ENCODE results near the gene RGS6.

Gene RGS6

GRCh38 chr14:72582582-72582981, 650.4 kb downstream of the RGS6 start:
- H3K4ac ChIP-seq (ENCODE audit: low read depth in 1 of 2, low read length in 2 of 2): no peak overlapping the region
- H3K14ac ChIP-seq (ENCODE audit: low read length in 2 of 2): no peak overlapping the region
- no peak overlapping the region for H3K4me3 ChIP-seq (ENCODE audit: insufficient read depth in 1 of 2, low read depth in 1 of 2, low read length in 2 of 2)
- WGBS: no CpG with 5 or more reads among the region's 1 CpG
- H3K9ac ChIP-seq (ENCODE audit: low read length): no peak overlapping the region
- no peak overlapping the region for H3K23ac ChIP-seq (ENCODE audit: low read length in 2 of 2)
- no peaks in the 10 kb centered on the region for H3K9me3 ChIP-seq (ENCODE audit: control insufficient read depth, low read length)
- H3K18ac ChIP-seq (ENCODE audit: low read depth in 1 of 2, low read length in 2 of 2): no peak overlapping the region
- H2AFZ ChIP-seq (ENCODE audit: low read depth, low read length): no peak overlapping the region
- H3K4me1 ChIP-seq (ENCODE audit: control insufficient read depth, insufficient read depth, low read depth, low read length): peaks cover 2% of the 10 kb centered on the region
- H3K4me2 ChIP-seq (ENCODE audit: low read length, poor library complexity, severe bottlenecking): no peak overlapping the region
- no peaks in the 10 kb centered on the region for H3K36me3 ChIP-seq (ENCODE audit: control insufficient read depth in 1 of 2, insufficient read depth in 2 of 2, low read depth in 1 of 2, low read length in 2 of 2)
- H2BK5ac ChIP-seq (ENCODE audit: low read depth, low read length, poor library complexity, severe bottlenecking): no peak overlapping the region
- no peak for DNase-seq
- H4K8ac ChIP-seq (ENCODE audit: low read length): no peak overlapping the region
- H3K79me1 ChIP-seq (replicated peaks; ENCODE audit: low read length, poor library complexity, severe bottlenecking): no peaks in the 10 kb centered on the region
- no peak overlapping the region for H3K27ac ChIP-seq (ENCODE audit: low read length, poor library complexity, severe bottlenecking)
- no peak overlapping the region for H2BK12ac ChIP-seq (ENCODE audit: low read length in 2 of 2)
- no peak overlapping the region for H2AK5ac ChIP-seq (ENCODE audit: low read length, severe bottlenecking)
- H2BK120ac ChIP-seq (ENCODE audit: low read depth, low read length): no peak overlapping the region
- no peak overlapping the region for H2BK15ac ChIP-seq (ENCODE audit: low read depth, poor library complexity, severe bottlenecking)
- H3K27me3 ChIP-seq (ENCODE audit: control insufficient read depth in 1 of 2, insufficient read depth in 1 of 2, low read length in 2 of 2): peaks cover 0 to 38% of the 10 kb centered on the region in 2 experiments
- no peak overlapping the region for H4K91ac ChIP-seq (ENCODE audit: low read length)

GRCh38 chr14:72583316-72584272, 651.4 kb downstream of the RGS6 start:
- H3K36me3 ChIP-seq (ENCODE audit: control insufficient read depth in 1 of 2, insufficient read depth in 2 of 2, low read depth in 1 of 2, low read length in 2 of 2): no peaks in the 10 kb centered on the region
- no peak overlapping the region for H3K4me2 ChIP-seq (ENCODE audit: low read length, poor library complexity, severe bottlenecking)
- no peak overlapping the region for H2BK12ac ChIP-seq (ENCODE audit: low read length in 2 of 2)
- H3K14ac ChIP-seq (ENCODE audit: low read length in 2 of 2): no peak overlapping the region
- H3K9me3 ChIP-seq (ENCODE audit: control insufficient read depth, low read length): no peaks in the 10 kb centered on the region
- no peak overlapping the region for H3K4me3 ChIP-seq (ENCODE audit: insufficient read depth in 1 of 2, low read depth in 1 of 2, low read length in 2 of 2)
- H3K27ac ChIP-seq (ENCODE audit: low read length, poor library complexity, severe bottlenecking): no peak overlapping the region
- no peak overlapping the region for H3K18ac ChIP-seq (ENCODE audit: low read depth in 1 of 2, low read length in 2 of 2)
- no peak overlapping the region for H4K8ac ChIP-seq (ENCODE audit: low read length)
- no peak overlapping the region for H3K23ac ChIP-seq (ENCODE audit: low read length in 2 of 2)
- H4K91ac ChIP-seq (ENCODE audit: low read length): no peak overlapping the region
- peaks cover 2% of the 10 kb centered on the region for H3K4me1 ChIP-seq (ENCODE audit: control insufficient read depth, insufficient read depth, low read depth, low read length)
- H2AK5ac ChIP-seq (ENCODE audit: low read length, severe bottlenecking): no peak overlapping the region
- no peak overlapping the region for H2BK120ac ChIP-seq (ENCODE audit: low read depth, low read length)
- 98% methylated on average over 5 of the region's 5 CpGs for WGBS
- H3K79me1 ChIP-seq (replicated peaks; ENCODE audit: low read length, poor library complexity, severe bottlenecking): no peaks in the 10 kb centered on the region
- H3K4ac ChIP-seq (ENCODE audit: low read depth in 1 of 2, low read length in 2 of 2): no peak overlapping the region
- H2BK5ac ChIP-seq (ENCODE audit: low read depth, low read length, poor library complexity, severe bottlenecking): no peak overlapping the region
- no peak for DNase-seq
- peaks cover 0 to 30% of the 10 kb centered on the region in 2 experiments for H3K27me3 ChIP-seq (ENCODE audit: control insufficient read depth in 1 of 2, insufficient read depth in 1 of 2, low read length in 2 of 2)
- no peak overlapping the region for H3K9ac ChIP-seq (ENCODE audit: low read length)
- no peak overlapping the region for H2AFZ ChIP-seq (ENCODE audit: low read depth, low read length)
- no peak overlapping the region for H2BK15ac ChIP-seq (ENCODE audit: low read depth, poor library complexity, severe bottlenecking)

GRCh38 chr14:72588521-72588920, 656.3 kb downstream of the RGS6 start:
- no peak overlapping the region for H2BK15ac ChIP-seq (ENCODE audit: low read depth, poor library complexity, severe bottlenecking)
- 85% methylated on average over 4 of the region's 5 CpGs for WGBS

GRCh38 chr14:72589652-72590051, 657.4 kb downstream of the RGS6 start:
- H3K36me3 ChIP-seq (ENCODE audit: control insufficient read depth in 1 of 2, insufficient read depth in 2 of 2, low read depth in 1 of 2, low read length in 2 of 2): no peaks in the 10 kb centered on the region
- H4K91ac ChIP-seq (ENCODE audit: low read length): no peak overlapping the region
- no peak overlapping the region for H3K4me3 ChIP-seq (ENCODE audit: insufficient read depth in 1 of 2, low read depth in 1 of 2, low read length in 2 of 2)
- H3K4me1 ChIP-seq (ENCODE audit: control insufficient read depth, insufficient read depth, low read depth, low read length): no peaks in the 10 kb centered on the region
- H2BK5ac ChIP-seq (ENCODE audit: low read depth, low read length, poor library complexity, severe bottlenecking): no peak overlapping the region
- H3K4me2 ChIP-seq (ENCODE audit: low read length, poor library complexity, severe bottlenecking): no peak overlapping the region
- no peak overlapping the region for H3K27ac ChIP-seq (ENCODE audit: low read length, poor library complexity, severe bottlenecking)
- no peaks in the 10 kb centered on the region for H3K79me1 ChIP-seq (replicated peaks; ENCODE audit: low read length, poor library complexity, severe bottlenecking)
- H2AK5ac ChIP-seq (ENCODE audit: low read length, severe bottlenecking): no peak overlapping the region
- no peak overlapping the region for H2BK12ac ChIP-seq (ENCODE audit: low read length in 2 of 2)
- no peak overlapping the region for H2BK15ac ChIP-seq (ENCODE audit: low read depth, poor library complexity, severe bottlenecking)
- H3K27me3 ChIP-seq (ENCODE audit: control insufficient read depth in 1 of 2, insufficient read depth in 1 of 2, low read length in 2 of 2): peaks cover 0 to 8% of the 10 kb centered on the region in 2 experiments
- H3K9ac ChIP-seq (ENCODE audit: low read length): no peak overlapping the region
- no peak overlapping the region for H4K8ac ChIP-seq (ENCODE audit: low read length)
- H2AFZ ChIP-seq (ENCODE audit: low read depth, low read length): no peak overlapping the region
- H3K23ac ChIP-seq (ENCODE audit: low read length in 2 of 2): no peak overlapping the region
- no peaks in the 10 kb centered on the region for H3K9me3 ChIP-seq (ENCODE audit: control insufficient read depth, low read length)
- no peak overlapping the region for H3K14ac ChIP-seq (ENCODE audit: low read length in 2 of 2)
- no peak overlapping the region for H3K4ac ChIP-seq (ENCODE audit: low read depth in 1 of 2, low read length in 2 of 2)
- no peak for DNase-seq
- H3K18ac ChIP-seq (ENCODE audit: low read depth in 1 of 2, low read length in 2 of 2): no peak overlapping the region
- H2BK120ac ChIP-seq (ENCODE audit: low read depth, low read length): no peak overlapping the region

More at GRCh38 chr14:72588521-72588920, 656.3 kb downstream of the RGS6 start:
- H2BK5ac ChIP-seq (ENCODE audit: low read depth, low read length, poor library complexity, severe bottlenecking): no peak overlapping the region
- H3K4me2 ChIP-seq (ENCODE audit: low read length, poor library complexity, severe bottlenecking): no peak overlapping the region
- H4K8ac ChIP-seq (ENCODE audit: low read length): no peak overlapping the region
- H2BK120ac ChIP-seq (ENCODE audit: low read depth, low read length): no peak overlapping the region
- H2AFZ ChIP-seq (ENCODE audit: low read depth, low read length): no peak overlapping the region
- no peak overlapping the region for H3K18ac ChIP-seq (ENCODE audit: low read depth in 1 of 2, low read length in 2 of 2)
- H4K91ac ChIP-seq (ENCODE audit: low read length): no peak overlapping the region
- H3K14ac ChIP-seq (ENCODE audit: low read length in 2 of 2): no peak overlapping the region
- H3K27ac ChIP-seq (ENCODE audit: low read length, poor library complexity, severe bottlenecking): no peak overlapping the region
- no peak overlapping the region for H2AK5ac ChIP-seq (ENCODE audit: low read length, severe bottlenecking)
- H3K36me3 ChIP-seq (ENCODE audit: control insufficient read depth in 1 of 2, insufficient read depth in 2 of 2, low read depth in 1 of 2, low read length in 2 of 2): no peaks in the 10 kb centered on the region
- peaks cover 0 to 14% of the 10 kb centered on the region in 2 experiments for H3K27me3 ChIP-seq (ENCODE audit: control insufficient read depth in 1 of 2, insufficient read depth in 1 of 2, low read length in 2 of 2)
- H3K9me3 ChIP-seq (ENCODE audit: control insufficient read depth, low read length): no peaks in the 10 kb centered on the region
- no peak overlapping the region for H3K23ac ChIP-seq (ENCODE audit: low read length in 2 of 2)
- no peak overlapping the region for H3K4ac ChIP-seq (ENCODE audit: low read depth in 1 of 2, low read length in 2 of 2)
- H3K79me1 ChIP-seq (replicated peaks; ENCODE audit: low read length, poor library complexity, severe bottlenecking): no peaks in the 10 kb centered on the region
- no peak overlapping the region for H3K4me3 ChIP-seq (ENCODE audit: insufficient read depth in 1 of 2, low read depth in 1 of 2, low read length in 2 of 2)
- no peak overlapping the region for H2BK12ac ChIP-seq (ENCODE audit: low read length in 2 of 2)
- no peak for DNase-seq
- H3K4me1 ChIP-seq (ENCODE audit: control insufficient read depth, insufficient read depth, low read depth, low read length): peaks cover 2% of the 10 kb centered on the region
- no peak overlapping the region for H3K9ac ChIP-seq (ENCODE audit: low read length)
